Uterus (tissue), 2 donors: Measurements from ENCODE around the gene SNRPD1.

Source experiments
- POLR2A ChIP-seq, 2 donors: fragments of 450-650 bp; IDR thresholded peaks; one replicate each; pipeline ENCODE4 v1.6.1; 2016; ENCODE audit warnings: antibody characterized with exemption in 2 of 2, mild to moderate bottlenecking in 1 of 2, moderate library complexity in 1 of 2
- TF ChIP-seq, protein P1 (sequence below), 4 experiments: fragments of 200-600 bp in 2 of 4; fragments of 450-650 bp in 2 of 4; sonication (generic) in 2 of 4; IDR thresholded peaks; one replicate each; pipeline ENCODE4 v1.5.1; 2016 to 2019; ENCODE audit warnings: antibody characterized with exemption in 4 of 4, mild to moderate bottlenecking in 2 of 4, moderate library complexity in 1 of 4

DNA sequence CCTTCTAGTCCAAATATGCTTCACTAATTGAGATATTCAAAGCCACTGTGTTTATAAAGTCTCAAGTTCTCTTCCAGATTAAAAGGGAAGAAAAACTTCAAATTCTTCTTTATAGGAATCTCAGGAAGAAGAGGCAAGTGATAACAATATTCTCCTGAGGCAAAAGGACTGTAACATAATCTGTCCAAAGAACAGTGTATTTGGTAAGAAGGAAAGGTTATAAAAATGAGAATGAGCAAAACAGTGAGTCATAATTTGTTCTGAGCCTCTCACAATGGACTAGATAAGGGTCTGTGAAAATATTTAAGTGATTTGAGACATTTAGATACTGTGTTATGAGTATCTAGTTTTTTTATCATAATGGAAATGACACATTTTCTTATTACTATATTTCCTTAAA lies 44.3 kb downstream of the SNRPD1 start:
- TF ChIP-seq, protein P1, sequence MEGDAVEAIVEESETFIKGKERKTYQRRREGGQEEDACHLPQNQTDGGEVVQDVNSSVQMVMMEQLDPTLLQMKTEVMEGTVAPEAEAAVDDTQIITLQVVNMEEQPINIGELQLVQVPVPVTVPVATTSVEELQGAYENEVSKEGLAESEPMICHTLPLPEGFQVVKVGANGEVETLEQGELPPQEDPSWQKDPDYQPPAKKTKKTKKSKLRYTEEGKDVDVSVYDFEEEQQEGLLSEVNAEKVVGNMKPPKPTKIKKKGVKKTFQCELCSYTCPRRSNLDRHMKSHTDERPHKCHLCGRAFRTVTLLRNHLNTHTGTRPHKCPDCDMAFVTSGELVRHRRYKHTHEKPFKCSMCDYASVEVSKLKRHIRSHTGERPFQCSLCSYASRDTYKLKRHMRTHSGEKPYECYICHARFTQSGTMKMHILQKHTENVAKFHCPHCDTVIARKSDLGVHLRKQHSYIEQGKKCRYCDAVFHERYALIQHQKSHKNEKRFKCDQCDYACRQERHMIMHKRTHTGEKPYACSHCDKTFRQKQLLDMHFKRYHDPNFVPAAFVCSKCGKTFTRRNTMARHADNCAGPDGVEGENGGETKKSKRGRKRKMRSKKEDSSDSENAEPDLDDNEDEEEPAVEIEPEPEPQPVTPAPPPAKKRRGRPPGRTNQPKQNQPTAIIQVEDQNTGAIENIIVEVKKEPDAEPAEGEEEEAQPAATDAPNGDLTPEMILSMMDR (IDR thresholded peaks at IDR 0.05), result no peak
- no peak for TF ChIP-seq POLR2A (IDR thresholded peaks at IDR 0.05)
